Activated CD8-positive, alpha-beta T cell treated with anti-CD3 and anti-CD28 coated beads for 36 hours (primary cell): ENCODE measurements around the gene PITRM1. TPM values are rescaled to one million over a fixed set of nuclear protein-coding genes. Genes with fewer than 3 reads are reported as not detected.
"Not testable (repeated sequence)": the region's sequence is repeated elsewhere in the genome, so short reads cannot be mapped to it uniquely, and the experiment has no call there.

Source experiments
- ATAC-seq: fragments of 200-7000 bp; cut with Tn5 transposase; one replicate; pipeline ENCODE4 v1.10.0; 2021; ENCODE audit warnings: mild to moderate bottlenecking, moderate library complexity
- CTCF ChIA-PET: fragments of 350-600 bp; sonication (Branson Sonifier 250); formaldehyde crosslinking; loops from one replicate; lab custom pipeline; 2021; ENCODE audit warnings: antibody characterized with exemption; lab: Charles Lee
- POLR2A ChIA-PET: fragments of 350-600 bp; sonication (Branson Sonifier 250); formaldehyde crosslinking; loops from one replicate; lab custom pipeline; 2021; ENCODE audit warnings: antibody characterized with exemption; lab: Charles Lee
- DNase-seq: peaks from one replicate; pipeline ENCODE4 v3.0.0-alpha.2; 2020
- H3K27ac Mint-ChIP-seq: one replicate; pipeline ENCODE4 v1.8.0; 2021; ENCODE audit warnings: mild to moderate bottlenecking, mixed read lengths
- H3K27me3 Mint-ChIP-seq: one replicate; pipeline ENCODE4 v1.8.0; 2021; ENCODE audit warnings: mixed read lengths
- H3K36me3 Mint-ChIP-seq: one replicate; pipeline ENCODE4 v1.8.0; 2021; ENCODE audit warnings: low read depth, mixed read lengths
- H3K4me1 Mint-ChIP-seq: one replicate; pipeline ENCODE4 v1.8.0; 2021; ENCODE audit warnings: low read depth, mixed read lengths
- H3K4me3 Mint-ChIP-seq: one replicate; pipeline ENCODE4 v1.8.0; 2021; ENCODE audit warnings: mild to moderate bottlenecking, moderate library complexity, mixed read lengths
- H3K9me3 Mint-ChIP-seq: one replicate; pipeline ENCODE4 v1.8.0; 2021; ENCODE audit warnings: mixed read lengths
- CTCF ChIP-seq: fragments of 200-600 bp; IDR thresholded peaks from one replicate; pipeline ENCODE4 v1.8.0; 2022; ENCODE audit warnings: antibody characterized with exemption, mild to moderate bottlenecking
- intact Hi-C: fragments of 100-400 bp; cut with micrococcal nuclease; formaldehyde crosslinking; loops from one replicate; pipeline ENCODE4 v1.10.0; 2022
- total RNA-seq, 2 experiments: library from RNA; stranded (reverse); gene quantifications; one replicate each; pipeline ENCODE4 v1.2.3, GENCODE V29; 2021

PITRM1 gene
- total RNA-seq, 2 experiments from 2014 or later: 77.6 to 78.6 TPM

- CTCF ChIA-PET: interaction anchor here (0.6 to 1.2 kb wide), 3 partner anchors 8 to 567 kb away, joined by 3 to 4 read pairs (median 4); no protein-coding TSS in a partner anchor
- peaks cover 78% of the 10 kb centered on the region for H3K36me3 Mint-ChIP-seq
- no peaks in the 10 kb centered on the region for H3K27me3 Mint-ChIP-seq
- no peak for TF ChIP-seq CTCF
- ATAC-seq (no peak), DNase-seq (no peak)
- H3K27ac Mint-ChIP-seq: no peak overlapping the region
- H3K9me3 Mint-ChIP-seq: no peaks in the 10 kb centered on the region
- H3K4me1 Mint-ChIP-seq: no peaks in the 10 kb centered on the region
- POLR2A ChIA-PET: interaction anchor here (0.6 to 1.1 kb wide), 4 partner anchors 9 to 64 kb away, joined by 3 read pairs; partner anchors contain the start of gene PITRM1
- intact Hi-C loops: no loop called here
- no peak overlapping the region for H3K4me3 Mint-ChIP-seq
Measured at GRCh38 chr10:3108033-3108432, 64.5 kb downstream of the PITRM1 start.

GRCh38 chr10:3107426-3107961 lies 65.1 kb downstream of the PITRM1 start:
- no peaks in the 10 kb centered on the region for H3K27me3 Mint-ChIP-seq
- ChIA-PET CTCF (interaction anchor here (0.6 to 1.1 kb wide), 2 partner anchors 9 to 568 kb away, joined by 4 read pairs; no protein-coding TSS in a partner anchor), POLR2A (interaction anchor here (0.6 to 1.1 kb wide), 4 partner anchors 9 to 65 kb away, joined by 3 read pairs; partner anchors contain the start of gene PITRM1)
- intact Hi-C loops: no loop called here
- DNase-seq: no peak
- no peaks in the 10 kb centered on the region for H3K4me1 Mint-ChIP-seq
- no peak overlapping the region for H3K27ac Mint-ChIP-seq
- no peak overlapping the region for H3K4me3 Mint-ChIP-seq
- H3K36me3 Mint-ChIP-seq: peaks cover 79% of the 10 kb centered on the region
- no peak for ATAC-seq
- TF ChIP-seq CTCF: no peak
- H3K9me3 Mint-ChIP-seq: no peaks in the 10 kb centered on the region

DNA sequence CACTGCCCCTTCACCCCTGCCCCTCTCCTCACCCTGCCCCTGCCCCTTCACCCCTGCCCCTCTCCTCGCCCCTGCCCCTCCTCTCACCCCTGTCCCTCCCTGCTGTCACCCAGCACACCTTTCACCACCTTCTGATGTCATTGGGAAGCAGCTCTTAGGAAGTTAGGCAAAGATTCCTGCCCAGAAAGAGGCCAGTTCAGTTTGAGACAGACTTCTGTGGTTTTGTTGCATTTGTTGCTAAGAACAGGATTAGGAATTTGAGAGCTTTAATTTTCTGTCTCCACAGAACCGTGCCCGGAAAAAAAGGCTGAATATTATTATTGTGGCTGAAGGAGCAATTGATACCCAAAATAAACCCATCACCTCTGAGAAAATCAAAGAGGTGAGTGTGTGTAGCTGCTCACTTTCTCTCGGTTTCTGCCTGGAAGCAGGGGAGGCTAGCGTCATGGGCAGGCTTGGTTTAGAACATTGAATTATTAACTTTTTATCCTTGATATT lies 65.6 kb downstream of the PITRM1 start:
- no peak for ATAC-seq
- peaks cover 76% of the 10 kb centered on the region for H3K36me3 Mint-ChIP-seq

GRCh38 chr10:3106328-3106727 lies 66.3 kb downstream of the PITRM1 start:
- intact Hi-C loops, CTCF ChIA-PET, H3K4me3 Mint-ChIP-seq, H3K4me1 Mint-ChIP-seq, DNase-seq, H3K9me3 Mint-ChIP-seq, ATAC-seq, H3K27me3 Mint-ChIP-seq, H3K27ac Mint-ChIP-seq: not testable (repeated sequence)
- H3K36me3 Mint-ChIP-seq: peaks cover 75% of the 10 kb centered on the region
- POLR2A ChIA-PET: interaction anchor here (1.1 kb wide), 1 partner anchor 14 kb away, joined by 3 read pairs; no protein-coding TSS in a partner anchor

More for the DNA sequence above, 65.6 kb downstream of the PITRM1 start:
- Mint-ChIP-seq H3K4me1 (no peaks in the 10 kb centered on the region), H3K4me3 (no peak overlapping the region), H3K27ac (no peak overlapping the region), H3K27me3 (no peaks in the 10 kb centered on the region), H3K9me3 (no peaks in the 10 kb centered on the region)
- POLR2A ChIA-PET: interaction anchor here (1.1 kb wide), 1 partner anchor 14 kb away, joined by 3 read pairs; no protein-coding TSS in a partner anchor
- CTCF ChIA-PET: interaction anchor here (1.1 kb wide), 1 partner anchor 10 kb away, joined by 4 read pairs; no protein-coding TSS in a partner anchor
- DNase-seq: no peak
- TF ChIP-seq CTCF: no peak
- intact Hi-C loops: no loop called here

DNA sequence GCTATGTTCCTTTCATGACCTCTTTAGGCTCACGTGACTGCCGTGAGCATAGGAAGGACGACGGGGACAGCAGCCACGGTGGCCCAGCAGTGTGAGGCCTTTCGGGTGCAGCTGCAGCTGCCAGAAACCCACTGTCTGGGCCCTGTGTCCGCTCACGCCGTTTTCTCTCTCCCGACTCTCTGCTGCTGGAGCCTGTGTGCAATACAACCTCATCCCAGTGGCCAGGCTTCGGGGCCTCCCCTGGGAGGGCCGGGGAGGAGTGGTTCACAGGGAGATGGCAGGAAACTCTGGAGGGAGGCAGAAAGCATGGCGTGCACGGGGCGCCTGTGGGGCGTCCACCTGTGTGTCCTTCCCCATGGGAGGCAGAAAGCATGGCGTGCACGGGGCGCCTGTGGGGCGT lies 66.7 kb downstream of the PITRM1 start:
- CTCF ChIA-PET: no interaction called here
- Mint-ChIP-seq H3K4me1 (no peaks in the 10 kb centered on the region), H3K9me3 (no peaks in the 10 kb centered on the region), H3K27ac (no peak overlapping the region), H3K4me3 (no peak overlapping the region), H3K36me3 (peaks cover 75% of the 10 kb centered on the region), H3K27me3 (no peaks in the 10 kb centered on the region)
- TF ChIP-seq CTCF: no peak
- POLR2A ChIA-PET: no interaction called here
- no peak for ATAC-seq
- intact Hi-C loops: no loop called here
- DNase-seq: no peak
